Measurements from ENCODE around the gene MUC22.
"Not testable (repeated sequence)": the region's sequence is repeated elsewhere in the genome, so short reads cannot be mapped to it uniquely, and the experiment has no call there.

The MUC22 gene

DNA sequence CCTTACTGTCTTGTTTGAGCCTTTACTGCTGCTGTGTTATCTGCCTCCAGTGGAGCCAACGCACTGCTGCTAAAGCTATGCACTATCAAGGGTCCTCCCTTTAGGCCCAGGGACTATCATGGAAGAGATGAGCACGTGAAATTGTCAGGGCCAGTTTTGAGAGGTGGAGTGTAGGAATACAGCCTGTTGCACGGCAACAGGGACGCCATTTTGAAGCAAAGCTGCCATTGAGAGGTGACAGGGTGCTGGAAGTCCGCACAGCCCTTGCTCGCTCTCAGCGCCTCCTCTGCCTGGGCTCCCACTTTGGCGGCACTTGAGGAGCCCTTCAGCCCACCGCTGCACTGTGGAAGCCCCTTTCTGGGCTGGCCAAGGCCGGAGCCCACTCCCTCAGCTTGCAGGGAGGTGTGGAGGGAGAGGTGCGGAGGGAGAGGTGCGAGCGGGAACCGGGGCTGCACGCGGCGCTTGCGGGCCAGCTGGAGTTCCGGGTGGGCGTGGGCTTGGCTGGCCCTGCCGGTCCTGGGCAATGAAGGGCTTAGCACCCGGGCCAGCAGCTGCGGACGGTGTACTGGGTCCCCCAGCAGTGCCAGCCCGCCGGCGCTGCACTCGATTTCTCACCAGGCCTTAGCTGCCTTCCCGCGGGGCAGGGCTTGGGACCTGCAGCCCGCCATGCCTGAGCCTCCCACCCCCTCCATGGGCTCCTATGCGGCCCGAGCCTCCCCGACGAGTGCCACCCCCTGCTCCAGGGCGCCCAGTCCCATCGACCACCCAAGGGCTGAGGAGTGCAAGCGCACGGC lies 10.0 kb upstream of the MUC22 start:
- not testable (repeated sequence) for DNase-seq

DNA sequence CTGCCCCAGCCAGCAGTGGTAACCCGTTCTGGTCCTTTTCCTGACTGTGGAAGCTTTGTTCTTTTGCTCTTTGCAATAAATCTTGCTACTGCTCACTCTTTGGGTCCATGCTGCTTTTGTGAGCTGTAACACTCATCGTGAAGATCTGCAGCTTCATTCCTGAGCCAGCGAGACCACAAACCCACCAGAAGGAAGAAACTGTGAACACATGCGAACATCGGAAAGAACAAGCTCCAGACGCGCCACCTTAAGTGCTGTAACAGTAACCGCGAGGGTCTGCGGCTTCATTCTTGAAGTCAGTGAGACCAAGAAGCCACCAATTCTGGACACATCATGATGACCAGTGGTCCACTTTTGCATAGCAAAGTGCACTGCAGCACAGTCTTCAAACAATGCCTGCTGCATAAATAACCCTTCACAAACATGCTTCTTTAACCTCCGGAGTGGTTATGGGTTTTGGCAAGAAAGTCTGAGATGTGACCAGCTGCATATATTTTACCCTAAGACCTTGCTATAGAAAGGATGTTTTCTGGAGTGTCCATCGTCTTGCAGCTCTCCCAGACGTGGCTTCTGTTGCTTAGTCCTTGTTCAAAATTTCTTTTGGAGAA lies 8.9 kb upstream of the MUC22 start:
- no peak for DNase-seq

DNA sequence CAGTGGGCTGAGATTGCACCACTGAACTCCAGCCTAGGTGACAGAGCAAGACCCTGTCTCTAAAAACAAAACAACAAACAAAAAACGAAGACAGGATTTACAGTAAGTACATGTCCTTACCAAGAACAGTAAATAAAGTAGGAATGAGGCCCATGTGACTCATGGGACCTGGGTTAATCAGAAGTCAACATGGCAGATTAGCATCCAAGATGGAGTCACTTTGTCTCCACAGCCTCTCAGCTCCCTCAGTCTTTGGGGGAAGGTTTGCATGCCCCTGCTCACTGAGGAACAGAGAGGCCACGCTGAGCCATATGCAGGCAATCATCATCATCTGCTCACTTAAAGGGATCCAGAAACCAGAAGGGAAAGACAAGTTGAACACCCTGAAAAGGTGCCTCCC lies 7.8 kb upstream of the MUC22 start:
- no peak for DNase-seq

DNA sequence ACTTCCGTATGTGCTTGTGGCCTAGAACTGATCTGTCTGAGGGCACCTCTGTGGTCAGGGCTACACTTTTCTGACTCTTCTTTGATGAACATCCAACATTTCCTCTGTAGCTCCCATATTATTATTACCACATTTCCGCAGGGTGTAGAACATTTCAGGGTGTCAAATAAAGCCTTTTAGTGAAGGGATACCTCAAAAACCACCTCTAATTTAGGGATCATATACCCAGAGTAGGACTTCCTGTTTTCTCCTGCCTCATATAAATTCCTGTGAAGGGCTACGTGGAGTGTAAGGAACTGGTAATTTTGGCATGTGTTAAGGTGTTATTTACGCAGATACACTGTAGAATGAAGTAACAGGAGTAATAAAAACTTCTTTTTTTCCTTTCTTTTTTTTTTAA lies 5.5 kb upstream of the MUC22 start:
- DNase-seq, result no peak

DNA sequence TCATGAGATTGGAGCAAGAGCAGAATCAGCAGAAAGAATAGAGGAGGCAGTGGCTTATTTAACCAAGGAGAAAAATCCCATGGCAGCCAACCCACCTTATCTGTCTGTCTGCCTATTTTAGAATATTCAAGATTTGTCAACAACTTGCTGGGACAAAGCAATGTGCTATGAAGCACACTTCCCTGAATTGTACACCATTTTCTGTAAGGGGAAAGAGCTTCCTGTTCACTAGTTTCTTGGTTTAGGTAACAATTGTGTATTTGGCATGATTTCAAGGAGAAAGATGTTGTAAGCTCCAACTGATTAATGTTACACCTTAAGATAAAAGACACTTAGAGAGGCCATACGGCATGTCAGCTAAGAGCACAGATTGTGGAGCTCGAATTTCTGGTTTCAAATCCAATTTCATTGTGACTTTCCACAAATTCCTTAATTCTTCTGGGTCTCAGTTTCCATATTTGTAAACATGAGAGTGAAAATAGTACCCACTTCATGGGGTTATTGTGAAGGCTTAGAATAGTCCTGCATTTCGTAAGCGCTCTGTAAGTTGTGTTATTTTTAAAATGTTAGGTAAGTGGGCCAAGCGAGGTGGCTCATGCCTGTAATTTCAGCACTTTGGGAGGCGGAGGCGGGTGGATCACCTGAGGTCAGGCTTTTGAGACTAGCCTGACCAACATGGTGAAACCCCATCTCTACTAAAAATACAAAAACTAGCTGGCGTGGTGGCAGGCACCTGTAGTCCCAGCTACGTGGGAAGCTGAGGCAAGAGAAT lies 4.8 kb upstream of the MUC22 start:
- DNase-seq, result no peak

DNA sequence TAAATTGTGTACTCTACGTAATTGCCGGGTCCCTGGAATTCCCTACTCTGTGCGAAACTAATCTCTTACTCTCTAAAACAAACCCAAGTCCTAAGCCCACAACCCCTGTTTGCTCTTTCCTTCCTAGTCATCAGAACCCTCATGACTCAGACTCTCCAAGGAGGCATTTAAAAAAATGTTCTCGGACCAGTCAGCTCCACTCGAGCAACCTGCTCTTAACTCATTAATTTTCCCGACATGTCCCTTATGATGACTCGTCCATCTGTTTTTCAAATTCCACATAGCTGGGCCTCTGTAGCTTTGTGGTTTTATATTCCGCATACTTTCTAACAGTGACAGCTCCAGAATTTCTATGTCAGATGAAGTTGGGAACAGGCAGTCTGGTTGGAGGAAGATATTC lies 2.6 kb upstream of the MUC22 start:
- no peak for DNase-seq

DNA sequence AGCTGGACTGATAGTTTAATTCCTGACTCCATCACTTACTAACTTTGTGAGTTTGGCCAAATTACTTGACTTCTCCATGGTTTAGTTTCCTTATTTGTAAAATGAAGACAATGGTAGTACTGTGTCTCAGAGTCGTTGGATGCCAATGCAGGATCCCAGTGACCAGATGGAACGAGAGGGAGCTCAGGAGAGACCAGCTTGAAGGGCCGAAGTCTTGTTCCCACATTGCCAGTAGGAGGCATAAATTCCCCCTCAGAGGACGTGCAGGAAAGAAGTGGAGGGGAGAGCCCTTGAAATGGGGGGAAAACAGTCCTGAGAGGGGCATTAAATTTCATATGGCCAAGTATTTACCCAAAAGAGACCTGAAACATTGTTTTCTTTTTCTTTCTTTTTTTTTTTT lies 2.1 kb upstream of the MUC22 start:
- no peak for DNase-seq

DNA sequence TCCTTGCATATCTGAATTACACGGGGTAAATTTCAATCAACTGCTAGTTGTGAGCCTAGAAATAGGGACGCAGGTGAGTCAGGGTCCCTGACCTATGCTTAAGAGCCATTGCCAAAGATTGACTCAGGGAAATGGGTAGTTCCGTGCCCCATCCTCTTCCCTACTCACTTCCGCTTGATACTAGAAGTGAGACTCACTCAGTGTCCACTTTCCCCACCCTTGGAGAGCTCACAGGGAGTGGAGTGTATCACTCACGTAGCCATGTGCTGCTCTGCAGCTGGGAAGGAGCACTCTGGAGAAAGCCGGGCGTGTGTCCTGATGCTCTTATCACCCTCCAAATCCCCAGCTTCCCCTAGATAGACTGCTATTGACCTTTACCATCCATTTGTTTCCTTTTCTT lies 543 bp upstream of the MUC22 start:
- no peak for DNase-seq

DNA sequence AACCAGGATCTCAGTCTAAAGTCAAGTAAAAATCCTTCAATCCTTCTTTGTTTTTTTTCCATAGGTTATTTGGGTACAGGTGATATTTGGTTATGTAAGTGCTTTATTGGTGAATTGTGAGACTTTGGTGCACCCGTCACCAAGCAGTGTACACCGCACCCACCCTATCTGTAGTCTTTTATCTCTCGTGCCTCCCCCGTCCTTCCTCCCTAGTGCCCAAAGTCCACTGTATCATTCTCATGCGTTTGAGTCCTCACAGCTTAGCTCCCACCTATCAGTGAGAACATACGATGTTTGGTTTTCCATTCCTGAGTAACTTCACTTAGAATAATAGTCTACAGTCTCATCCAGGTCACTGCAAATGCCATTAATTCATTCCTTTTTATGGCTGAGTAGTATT lies 879 bp downstream of the MUC22 start:
- no peak for DNase-seq

DNA sequence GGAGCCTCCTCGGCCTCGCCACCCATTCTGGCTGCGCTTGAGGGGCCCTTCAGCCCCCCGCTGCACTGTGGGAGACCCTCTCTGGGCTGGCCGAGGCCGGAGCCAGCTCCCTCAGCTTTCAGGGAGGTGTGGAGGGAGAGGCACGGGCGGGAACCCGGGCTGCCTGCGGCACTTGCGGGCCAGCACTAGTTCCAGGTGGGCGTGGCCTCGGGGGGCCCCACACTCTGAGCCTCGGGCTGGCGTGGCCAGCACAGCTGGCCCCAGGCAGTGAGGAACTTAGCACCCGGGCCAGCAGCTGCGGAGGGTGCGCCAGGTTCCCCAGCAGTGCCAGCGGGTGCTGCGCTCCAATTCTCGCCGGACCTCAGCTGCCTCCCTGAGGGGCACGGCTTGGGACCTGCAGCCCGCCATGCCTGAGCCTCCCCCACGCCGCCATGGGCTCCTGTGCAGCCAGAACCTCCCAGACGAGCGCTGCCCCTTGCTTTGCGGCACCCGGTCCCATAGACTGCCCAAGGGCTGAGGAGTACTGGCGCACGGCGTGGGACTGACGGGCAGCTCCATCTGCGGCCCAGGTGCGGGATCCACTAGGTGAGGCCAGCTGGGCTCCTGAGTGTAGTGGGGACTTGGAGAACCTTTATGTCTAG lies 6.5 kb downstream of the MUC22 start:
- DNase-seq, result no peak

DNA sequence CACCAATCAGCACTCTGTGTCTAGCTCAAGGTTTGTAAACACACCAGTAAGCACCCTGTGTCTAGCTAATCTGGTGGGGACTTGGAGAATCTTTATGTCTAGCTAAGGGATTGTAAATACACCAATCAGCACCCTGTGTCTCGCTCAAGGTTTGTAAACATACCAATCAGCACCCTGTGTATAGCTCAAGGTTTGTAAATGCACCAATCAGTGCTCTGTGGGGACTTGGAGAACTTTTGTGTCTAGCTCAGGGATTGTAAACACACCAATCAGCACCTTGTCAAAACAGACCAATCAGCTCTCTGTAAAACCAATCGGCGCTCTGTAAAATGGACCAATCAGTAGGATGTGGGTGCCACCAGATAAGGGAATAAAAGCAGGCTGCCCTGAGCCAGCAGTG lies 7.2 kb downstream of the MUC22 start:
- not testable (repeated sequence) for DNase-seq

DNA sequence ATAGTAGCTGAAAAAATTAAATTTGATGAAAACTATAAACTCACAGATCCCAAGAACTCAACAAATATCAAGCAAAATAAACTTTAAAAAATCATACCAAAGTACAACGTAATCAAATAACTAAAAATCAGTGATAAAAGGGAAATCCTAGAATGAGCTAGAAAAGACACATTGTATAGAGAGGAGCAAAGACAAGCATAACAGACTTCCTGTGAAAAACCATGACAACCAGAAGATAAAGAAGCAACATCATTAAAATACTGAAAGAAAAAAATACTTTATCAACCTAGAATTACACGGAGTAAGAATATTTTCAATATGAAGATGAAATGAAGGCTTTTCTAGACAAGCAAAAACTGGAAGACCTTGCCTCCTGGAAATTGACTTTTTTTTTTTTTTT lies 9.8 kb downstream of the MUC22 start:
- no peak for DNase-seq

DNA sequence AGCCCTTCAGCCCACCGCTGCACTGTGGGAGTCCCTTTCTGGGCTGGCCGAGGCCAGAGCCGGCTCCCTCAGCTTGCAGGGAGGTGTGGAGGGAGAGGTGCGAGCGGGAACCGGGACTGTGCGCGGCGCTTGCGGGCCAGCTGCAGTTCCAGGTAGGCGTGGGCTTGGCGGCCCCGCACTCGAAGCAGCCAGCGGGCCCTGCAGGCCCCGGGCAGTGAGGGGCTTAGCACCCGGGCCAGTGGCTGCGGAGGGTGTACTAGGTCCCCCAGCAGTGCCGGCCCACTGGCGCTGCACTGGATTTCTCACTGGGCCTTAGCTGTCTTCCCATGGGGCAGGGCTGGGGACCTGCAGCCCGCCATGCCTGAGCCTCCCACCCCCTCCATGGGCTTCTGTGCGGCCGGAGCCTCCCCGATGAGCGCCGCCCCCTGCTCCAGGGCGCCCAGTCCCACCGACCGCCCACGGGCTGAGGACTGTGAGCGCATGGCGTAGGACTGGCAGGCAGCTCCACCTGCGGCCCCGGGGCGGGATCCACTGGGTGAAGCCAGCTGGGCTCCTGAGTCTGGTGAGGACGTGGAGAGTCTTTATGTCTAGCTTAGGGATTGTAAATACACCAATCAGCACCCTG lies 10.5 kb downstream of the MUC22 start:
- not testable (repeated sequence) for DNase-seq

DNA sequence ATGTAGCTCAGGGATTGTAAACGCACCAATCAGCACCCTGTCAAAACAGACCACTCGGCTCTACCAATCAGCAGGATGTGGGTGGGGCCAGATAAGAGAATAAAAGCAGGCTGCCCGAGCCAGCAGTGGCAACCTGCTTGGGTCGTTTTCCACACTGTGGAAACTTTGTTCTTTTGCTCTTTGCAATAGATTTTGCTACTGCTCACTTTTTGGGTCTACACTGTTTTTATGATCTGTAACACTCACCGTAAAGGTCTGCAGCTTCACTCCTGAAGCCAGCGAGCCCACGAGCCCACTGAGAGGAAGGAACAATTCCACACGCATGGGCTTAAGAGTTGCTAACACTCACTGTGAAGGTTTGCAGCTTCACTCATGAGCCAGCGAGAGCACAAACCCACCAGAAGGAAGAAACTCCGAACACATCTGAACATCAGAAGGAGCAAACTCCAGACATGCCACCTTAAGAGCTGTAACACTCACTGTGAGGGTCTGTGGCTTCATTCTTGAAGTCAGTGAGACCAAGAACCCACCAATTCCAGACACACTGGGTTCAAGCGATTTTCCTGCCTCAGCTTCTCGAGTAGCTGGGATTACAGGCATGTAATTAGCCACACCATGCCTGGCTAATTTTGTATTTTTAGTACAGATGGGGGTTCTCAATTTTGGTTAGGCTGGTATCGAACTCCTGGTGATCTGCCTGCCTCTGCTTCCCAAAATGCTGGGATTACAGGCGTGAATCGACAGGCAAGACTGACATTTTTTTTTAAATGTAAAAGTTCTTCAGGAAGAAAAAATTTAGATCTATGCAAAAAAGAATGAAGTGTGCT lies 11.6 kb downstream of the MUC22 start:
- DNase-seq, result not testable (repeated sequence)

DNA sequence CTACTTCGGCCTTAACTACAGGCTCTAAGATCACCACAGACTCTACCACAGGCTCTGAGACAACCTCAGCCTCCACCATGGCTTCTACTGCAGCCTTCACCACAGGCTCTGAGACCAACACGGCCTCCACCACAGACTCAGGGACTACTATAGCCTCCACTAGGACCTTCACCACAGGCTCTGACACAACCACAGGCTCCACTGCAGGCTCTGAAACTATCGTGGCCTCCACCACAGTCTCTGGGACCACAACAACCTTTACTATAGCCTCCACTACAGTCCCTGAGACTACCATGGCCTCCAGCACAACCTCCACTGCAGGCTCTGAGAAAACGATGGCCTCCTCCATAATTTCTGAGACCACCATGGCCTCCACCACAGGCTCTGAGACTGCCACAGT lies 15.3 kb downstream of the MUC22 start:
- no peak for DNase-seq

DNA sequence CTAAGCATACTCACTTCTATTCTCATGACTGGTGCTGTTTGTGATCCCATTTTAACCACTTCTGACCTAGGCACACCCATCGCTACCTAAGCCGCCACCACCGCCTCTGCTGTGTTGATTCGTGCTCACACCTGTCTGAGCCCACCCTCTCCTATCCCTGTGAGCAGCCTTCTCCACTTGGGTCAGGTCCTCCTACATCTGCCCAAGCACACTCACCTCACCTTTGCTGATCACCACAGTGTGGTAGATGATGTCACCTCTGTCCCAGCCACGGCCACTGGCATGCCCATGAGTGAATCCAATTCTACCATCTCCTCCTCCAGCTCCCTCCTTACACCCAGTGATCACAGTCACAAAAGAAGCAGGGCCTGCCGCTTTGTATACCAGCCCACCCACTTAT lies 20.8 kb downstream of the MUC22 start:
- no peak for DNase-seq

DNA sequence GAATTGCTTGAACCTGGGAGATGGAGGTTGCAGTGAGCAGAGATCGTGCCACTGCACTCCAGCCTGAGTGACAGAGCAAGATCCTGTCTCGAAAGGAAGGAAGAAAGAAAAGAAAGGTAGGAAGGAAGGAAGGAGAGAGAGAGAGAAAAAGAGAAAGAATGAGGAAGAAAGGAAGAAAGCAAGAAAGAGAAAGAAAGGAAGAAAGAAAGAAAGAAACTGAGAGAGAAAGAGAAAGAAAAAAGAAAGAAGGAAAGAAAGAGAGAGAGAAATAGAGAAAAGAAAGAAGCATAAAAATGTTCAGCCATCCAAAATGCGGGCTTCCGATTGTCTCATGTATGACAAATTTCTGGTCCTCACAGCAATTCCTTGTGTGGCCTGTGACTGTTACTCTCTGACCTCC lies 22.8 kb downstream of the MUC22 start:
- DNase-seq, result no peak

DNA sequence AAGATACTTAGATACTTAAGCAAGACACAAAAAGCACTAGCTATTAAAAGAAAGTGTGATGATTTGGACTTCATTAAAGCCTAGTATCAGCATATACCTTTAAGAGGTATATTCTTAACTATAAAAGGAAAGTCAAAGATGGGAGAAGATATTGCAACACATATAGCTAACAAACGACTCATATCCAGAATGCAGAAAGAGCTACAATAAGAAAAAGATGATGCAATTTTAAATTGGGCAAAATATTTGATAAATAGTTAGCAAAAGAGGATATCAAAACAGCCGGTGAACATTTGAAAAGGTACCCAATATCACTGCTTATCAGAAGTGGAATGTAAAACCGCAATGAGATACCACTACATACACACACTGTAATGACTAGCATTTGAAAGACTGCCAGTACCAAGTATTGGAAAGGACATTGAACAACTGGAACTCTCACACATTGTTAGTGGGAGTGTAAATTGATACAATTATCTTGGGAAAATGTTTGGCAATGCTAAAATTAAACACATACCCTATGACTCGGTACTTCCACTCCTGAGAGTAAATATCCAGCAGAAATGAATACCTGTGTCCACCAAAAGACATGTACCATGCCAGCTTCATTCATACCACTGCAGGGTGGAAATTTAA lies 25.7 kb downstream of the MUC22 start:
- no peak for DNase-seq

DNA sequence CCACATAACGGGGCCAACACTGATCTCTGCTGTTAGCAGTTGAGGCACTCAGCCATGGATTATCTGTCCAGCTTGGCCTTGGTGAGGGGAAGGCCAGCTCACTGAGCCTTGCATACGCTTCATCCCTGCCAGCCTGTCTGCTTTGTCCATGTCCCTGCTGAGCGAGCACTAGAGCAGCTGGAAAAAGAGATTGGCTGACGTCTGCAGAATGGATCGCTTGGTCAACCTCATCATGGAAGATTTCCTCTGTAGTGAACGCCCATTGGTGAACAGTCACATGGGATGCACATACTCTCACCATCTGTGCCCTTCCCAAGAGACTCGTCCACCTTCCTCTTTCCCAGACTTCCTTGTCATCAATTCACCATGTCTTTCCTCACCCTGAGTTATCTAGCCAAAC lies 26.9 kb downstream of the MUC22 start:
- DNase-seq, result no peak

DNA sequence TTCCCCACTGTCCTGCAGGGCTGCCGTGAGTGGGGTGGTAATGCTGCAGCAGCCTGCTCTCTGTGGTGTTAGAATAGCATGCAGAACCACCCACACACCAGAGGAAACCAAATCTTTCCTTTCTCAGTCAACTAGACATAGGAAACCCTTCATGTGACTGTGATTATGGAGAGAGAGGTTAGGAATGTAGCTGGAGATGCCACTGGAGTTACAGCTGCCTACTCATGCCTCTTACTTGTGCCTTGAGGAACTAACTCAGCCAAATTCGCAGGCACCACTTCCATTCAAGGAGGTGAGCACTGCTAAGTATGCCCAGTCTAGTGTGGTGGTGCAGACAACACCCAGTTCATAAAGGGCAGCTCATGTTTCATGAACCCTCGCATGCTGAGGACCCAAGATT lies 27.4 kb downstream of the MUC22 start:
- no peak for DNase-seq

DNA sequence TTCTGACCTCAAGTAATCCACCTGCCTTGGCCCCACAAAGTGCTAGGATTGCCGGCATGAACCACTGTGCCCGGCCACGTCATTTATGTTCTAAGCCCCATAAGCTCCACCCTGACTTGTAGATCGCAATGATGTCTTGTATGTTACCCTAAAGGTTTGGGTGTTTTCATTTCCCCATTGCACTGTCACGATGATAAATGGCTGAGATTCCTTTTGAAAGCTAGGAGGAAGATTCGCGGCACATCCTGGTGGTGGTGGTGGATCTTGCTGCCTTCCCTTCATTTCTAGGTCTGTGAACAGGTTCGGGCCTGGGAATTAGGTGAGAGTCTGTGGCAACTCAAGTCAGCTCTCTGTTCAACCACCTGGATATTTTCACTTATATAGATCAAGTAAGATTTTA lies 28.3 kb downstream of the MUC22 start:
- no peak for DNase-seq

DNA sequence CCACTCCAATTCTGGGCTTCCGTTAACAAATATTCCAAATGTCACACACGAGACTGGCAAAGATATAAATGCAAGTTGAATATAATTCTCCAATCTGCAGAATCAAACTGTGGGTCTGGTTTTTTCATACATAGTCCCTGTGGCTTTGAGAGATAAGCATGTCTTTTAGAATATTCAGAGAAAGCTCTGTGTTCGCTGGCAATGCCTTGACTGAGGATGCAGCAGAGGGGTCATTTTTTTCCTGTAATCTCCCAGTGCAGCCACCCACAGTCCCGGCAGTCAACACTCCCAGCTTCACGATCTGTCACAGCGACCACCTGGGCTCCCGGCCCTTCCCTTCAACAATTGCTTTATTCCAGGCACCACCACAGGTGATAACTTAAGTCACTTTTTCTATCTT lies 30.5 kb downstream of the MUC22 start:
- DNase-seq, result no peak

All from effector CD4-positive, alpha-beta T cell (primary cell).